ENCODE measurements around the gene HSH2D.

HSH2D gene

DNA sequence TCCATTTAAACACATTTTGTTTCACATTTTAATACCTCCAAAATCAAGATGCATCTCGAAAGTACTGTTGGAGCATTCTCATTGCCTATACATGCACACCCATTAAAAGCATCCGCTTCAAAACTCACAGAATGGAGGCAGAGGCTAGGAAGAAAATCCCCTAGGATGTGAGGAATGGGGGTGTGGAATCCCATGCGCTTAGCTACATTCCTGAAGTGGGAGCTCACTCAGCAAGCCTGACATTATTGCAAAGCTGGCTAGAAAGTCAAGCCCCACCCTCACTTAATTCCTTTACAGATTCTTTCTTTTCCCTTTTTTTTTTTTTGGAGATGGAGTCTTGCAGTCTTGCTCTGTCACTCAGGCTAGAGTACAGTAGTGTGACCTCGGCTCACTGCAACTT is 37.1 kb downstream of the HSH2D start:
- Histone ChIP-seq H3K14ac (ENCODE audit: low read length) (no peak overlapping the region), H3K79me1 (ENCODE audit: low read length) (peaks cover 7% of the 10 kb centered on the region), H3K4me2 (ENCODE audit: low read length) (no peak overlapping the region), H3K4me1 (ENCODE audit: control insufficient read depth in 1 of 2, insufficient read depth in 2 of 2, low read length in 2 of 2) (peaks cover 3% of the 10 kb centered on the region in 2 experiments), H3K79me2 (ENCODE audit: control insufficient read depth, insufficient read depth, low read length, poor library complexity) (no peaks in the 10 kb centered on the region), H2BK12ac (ENCODE audit: low read length) (no peak overlapping the region), H2BK120ac (ENCODE audit: insufficient read depth, low read length, poor library complexity) (no peak overlapping the region), H3K27me3 (ENCODE audit: insufficient read depth, low read length) (no peaks in the 10 kb centered on the region), H3K4ac (ENCODE audit: low read depth, low read length) (no peak overlapping the region), H2AFZ (ENCODE audit: insufficient read depth, low read length, poor library complexity) (no peak overlapping the region), H4K12ac (ENCODE audit: low read depth, low read length) (no peak overlapping the region), H3K36me3 (ENCODE audit: control insufficient read depth in 1 of 2, insufficient read depth in 2 of 2, low read length in 2 of 2) (no peaks in the 10 kb centered on the region), H2AK5ac (ENCODE audit: low read length) (no peak overlapping the region), H4K91ac (ENCODE audit: low read depth, low read length) (no peak overlapping the region), H2BK5ac (ENCODE audit: low read depth, low read length, poor library complexity) (no peak overlapping the region), H3K9ac (ENCODE audit: low read length) (no peak overlapping the region), H3K27ac (ENCODE audit: low read depth, low read length) (no peak overlapping the region), H3K4me3 (ENCODE audit: low read depth, low read length) (no peak overlapping the region), H3K23ac (ENCODE audit: low read length) (no peak overlapping the region), H3K18ac (ENCODE audit: low read length) (no peak overlapping the region), H3K9me3 (ENCODE audit: insufficient read depth, low read depth, low read length) (no peaks in the 10 kb centered on the region), H4K8ac (ENCODE audit: low read depth, low read length) (no peak overlapping the region)
- peak in 1 of 2 donors; percentile 35 for DNase-seq
- no CpG with 5 or more reads among the region's 4 CpGs for WGBS (ENCODE audit: extremely low coverage, insufficient coverage, insufficient read length)

DNA sequence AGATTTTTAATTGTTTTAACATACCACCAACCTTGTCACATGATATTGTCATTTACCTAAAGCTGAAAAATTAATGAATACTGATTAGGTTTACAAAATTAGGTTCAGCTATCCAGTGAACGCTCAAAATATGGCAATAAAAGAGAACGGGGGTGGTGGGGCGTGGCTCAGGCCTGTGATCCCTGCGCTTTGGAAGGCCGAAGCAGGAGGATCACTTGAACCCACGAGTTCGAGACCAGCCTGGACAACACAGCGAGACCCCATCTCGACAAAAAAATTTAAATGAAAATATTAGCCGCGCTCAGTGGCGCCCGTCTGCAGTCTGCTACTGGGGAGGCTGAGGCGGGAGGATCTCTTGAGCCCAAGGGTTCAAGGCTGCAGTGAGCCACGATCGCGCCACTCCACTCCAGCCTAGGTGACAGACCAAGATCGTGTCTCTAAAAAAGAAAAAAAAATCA is 41.2 kb downstream of the HSH2D start:
- Histone ChIP-seq H2AFZ (ENCODE audit: insufficient read depth, low read length, poor library complexity) (peak overlapping the region; percentile 73), H4K8ac (ENCODE audit: low read depth, low read length) (peak overlapping the region; percentile 100), H3K14ac (ENCODE audit: low read length) (peak overlapping the region; percentile 81), H2BK5ac (ENCODE audit: low read depth, low read length, poor library complexity) (peak overlapping the region; percentile 21), H3K9me3 (ENCODE audit: insufficient read depth, low read depth, low read length) (no peaks in the 10 kb centered on the region), H3K4me2 (ENCODE audit: low read length) (peak overlapping the region; percentile 58), H3K4me3 (ENCODE audit: low read depth, low read length) (peak overlapping the region; percentile 41), H3K79me1 (ENCODE audit: low read length) (peaks cover 7% of the 10 kb centered on the region), H2BK120ac (ENCODE audit: insufficient read depth, low read length, poor library complexity) (no peak overlapping the region), H3K4ac (ENCODE audit: low read depth, low read length) (peak overlapping the region; percentile 89), H4K12ac (ENCODE audit: low read depth, low read length) (peak overlapping the region; percentile 100), H2BK12ac (ENCODE audit: low read length) (peak overlapping the region; percentile 63), H3K4me1 (ENCODE audit: control insufficient read depth in 1 of 2, insufficient read depth in 2 of 2, low read length in 2 of 2) (peaks cover 3 to 7% of the 10 kb centered on the region in 2 experiments), H3K36me3 (ENCODE audit: control insufficient read depth in 1 of 2, insufficient read depth in 2 of 2, low read length in 2 of 2) (peaks cover 21% of the 10 kb centered on the region in 2 experiments), H3K18ac (ENCODE audit: low read length) (no peak overlapping the region), H3K9ac (ENCODE audit: low read length) (no peak overlapping the region), H3K23ac (ENCODE audit: low read length) (no peak overlapping the region), H2AK5ac (ENCODE audit: low read length) (peak overlapping the region; percentile 77), H3K79me2 (ENCODE audit: control insufficient read depth, insufficient read depth, low read length, poor library complexity) (no peaks in the 10 kb centered on the region), H3K27ac (ENCODE audit: low read depth, low read length) (no peak overlapping the region), H4K91ac (ENCODE audit: low read depth, low read length) (peak overlapping the region; percentile 82), H3K27me3 (ENCODE audit: insufficient read depth, low read length) (no peaks in the 10 kb centered on the region)
- WGBS (ENCODE audit: extremely low coverage, insufficient coverage, insufficient read length), result no CpG with 5 or more reads among the region's 18 CpGs
- no peak for DNase-seq

DNA sequence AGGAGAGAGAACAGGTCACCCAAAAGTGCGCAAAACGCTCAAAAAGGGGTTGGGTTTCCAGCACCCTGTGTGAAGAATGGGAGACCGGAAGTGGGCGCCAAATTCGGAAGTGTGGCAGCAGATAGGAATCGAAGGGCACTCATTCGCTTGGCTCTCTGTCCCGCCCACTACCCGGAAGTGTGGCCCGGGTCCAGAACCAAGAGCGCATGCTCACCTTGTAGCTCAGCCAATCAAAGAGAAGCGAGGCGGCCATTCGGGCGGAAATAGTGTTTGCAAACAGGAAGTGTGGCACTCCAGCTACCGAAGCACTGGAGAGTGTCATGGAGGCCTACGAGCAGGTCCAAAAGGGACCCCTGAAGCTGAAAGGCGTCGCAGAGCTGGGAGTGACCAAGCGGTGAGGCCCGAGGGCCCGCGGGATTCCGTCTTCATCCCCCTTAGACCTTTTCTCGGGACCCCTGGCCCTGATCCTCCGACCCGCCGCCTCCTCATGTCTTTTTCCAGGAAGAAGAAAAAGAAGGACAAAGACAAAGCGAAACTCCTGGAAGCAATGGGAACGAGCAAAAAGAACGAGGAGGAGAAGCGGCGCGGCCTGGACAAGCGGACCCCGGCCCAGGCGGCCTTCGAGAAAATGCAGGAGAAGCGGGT is 41.8 kb downstream of the HSH2D start, which contains the start of gene FAM32A:
TSS of gene FAM32A (plus strand) at position 288 of the 645 bp plus-strand sequence. CDS start at position 321, 33 bp downstream.
- Histone ChIP-seq H2AFZ (ENCODE audit: insufficient read depth, low read length, poor library complexity) (peak within 1 kb of the TSS; percentile 73), H3K14ac (ENCODE audit: low read length) (peak within 1 kb of the TSS; percentile 81), H3K27ac (ENCODE audit: low read depth, low read length) (peak within 1 kb of the TSS; percentile 14), H3K27me3 (ENCODE audit: insufficient read depth, low read length) (no peaks in the 10 kb centered on the region), H3K9ac (ENCODE audit: low read length) (peak within 1 kb of the TSS; percentile 94), H2BK120ac (ENCODE audit: insufficient read depth, low read length, poor library complexity) (peak within 1 kb of the TSS; percentile 20), H3K79me2 (ENCODE audit: control insufficient read depth, insufficient read depth, low read length, poor library complexity) (no peaks in the 10 kb centered on the region), H3K4me2 (ENCODE audit: low read length) (peak within 1 kb of the TSS; percentile 72), H3K36me3 (ENCODE audit: control insufficient read depth in 1 of 2, insufficient read depth in 2 of 2, low read length in 2 of 2) (peaks cover 26% of the 10 kb centered on the region in 2 experiments), H2BK12ac (ENCODE audit: low read length) (peak within 1 kb of the TSS; percentile 63), H4K91ac (ENCODE audit: low read depth, low read length) (peak within 1 kb of the TSS; percentile 82), H4K8ac (ENCODE audit: low read depth, low read length) (peak within 1 kb of the TSS; percentile 100), H3K4ac (ENCODE audit: low read depth, low read length) (peak within 1 kb of the TSS; percentile 89), H3K4me3 (ENCODE audit: low read depth, low read length) (peak within 1 kb of the TSS; percentile 89), H2AK5ac (ENCODE audit: low read length) (peak within 1 kb of the TSS; percentile 77), H4K12ac (ENCODE audit: low read depth, low read length) (peak within 1 kb of the TSS; percentile 100), H2BK5ac (ENCODE audit: low read depth, low read length, poor library complexity) (peak within 1 kb of the TSS; percentile 21), H3K18ac (ENCODE audit: low read length) (peak within 1 kb of the TSS; percentile 12), H3K23ac (ENCODE audit: low read length) (no peak within 1 kb of the TSS), H3K79me1 (ENCODE audit: low read length) (peaks cover 7% of the 10 kb centered on the region), H3K4me1 (ENCODE audit: control insufficient read depth in 1 of 2, insufficient read depth in 2 of 2, low read length in 2 of 2) (peaks cover 3 to 7% of the 10 kb centered on the region in 2 experiments), H3K9me3 (ENCODE audit: insufficient read depth, low read depth, low read length) (no peaks in the 10 kb centered on the region)
- DNase-seq, result peak; percentile 99 to 100
- no CpG with 5 or more reads among the region's 39 CpGs for WGBS (ENCODE audit: extremely low coverage, insufficient coverage, insufficient read length)

DNA sequence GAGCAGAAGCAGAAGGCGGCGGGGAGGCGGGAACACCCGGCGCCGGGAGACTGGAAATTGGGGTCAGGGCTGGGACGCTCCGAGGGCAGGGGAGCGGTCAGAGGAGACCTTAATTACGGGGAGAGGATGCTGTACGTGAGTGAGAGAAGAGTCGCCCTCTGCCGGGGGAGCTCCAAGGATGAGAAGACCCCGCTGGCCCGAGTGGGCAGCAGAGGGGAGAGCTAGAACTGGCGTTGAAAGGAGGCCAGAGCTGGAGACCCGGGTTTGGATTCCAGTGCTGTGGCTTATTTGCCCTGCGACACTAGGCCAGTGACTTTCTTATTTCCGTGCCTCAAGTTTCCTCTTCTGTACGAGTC is 42.3 kb downstream of the HSH2D start:
- Histone ChIP-seq H2BK12ac (ENCODE audit: low read length) (no peak overlapping the region), H3K4ac (ENCODE audit: low read depth, low read length) (peak overlapping the region; percentile 22), H3K9ac (ENCODE audit: low read length) (peak overlapping the region; percentile 94), H3K4me2 (ENCODE audit: low read length) (peak overlapping the region; percentile 72), H3K23ac (ENCODE audit: low read length) (no peak overlapping the region), H4K12ac (ENCODE audit: low read depth, low read length) (peak overlapping the region; percentile 72), H2BK5ac (ENCODE audit: low read depth, low read length, poor library complexity) (no peak overlapping the region), H3K27ac (ENCODE audit: low read depth, low read length) (no peak overlapping the region), H4K8ac (ENCODE audit: low read depth, low read length) (peak overlapping the region; percentile 84), H3K18ac (ENCODE audit: low read length) (no peak overlapping the region), H3K27me3 (ENCODE audit: insufficient read depth, low read length) (no peaks in the 10 kb centered on the region), H4K91ac (ENCODE audit: low read depth, low read length) (peak overlapping the region; percentile 58), H3K9me3 (ENCODE audit: insufficient read depth, low read depth, low read length) (no peaks in the 10 kb centered on the region), H3K4me1 (ENCODE audit: control insufficient read depth in 1 of 2, insufficient read depth in 2 of 2, low read length in 2 of 2) (peaks cover 3 to 7% of the 10 kb centered on the region in 2 experiments), H2AK5ac (ENCODE audit: low read length) (no peak overlapping the region), H3K79me1 (ENCODE audit: low read length) (peaks cover 7% of the 10 kb centered on the region), H3K14ac (ENCODE audit: low read length) (peak overlapping the region; percentile 59), H3K4me3 (ENCODE audit: low read depth, low read length) (peak overlapping the region; percentile 89), H3K36me3 (ENCODE audit: control insufficient read depth in 1 of 2, insufficient read depth in 2 of 2, low read length in 2 of 2) (peaks cover 31% of the 10 kb centered on the region in 2 experiments), H2AFZ (ENCODE audit: insufficient read depth, low read length, poor library complexity) (peak overlapping the region; percentile 57), H2BK120ac (ENCODE audit: insufficient read depth, low read length, poor library complexity) (peak overlapping the region; percentile 20), H3K79me2 (ENCODE audit: control insufficient read depth, insufficient read depth, low read length, poor library complexity) (no peaks in the 10 kb centered on the region)
- peak in 1 of 2 donors; percentile 31 for DNase-seq
- WGBS (ENCODE audit: extremely low coverage, insufficient coverage, insufficient read length), result no CpG with 5 or more reads among the region's 20 CpGs
